Retinal pigment epithelial cell (primary cell): Measurements from ENCODE around the gene MAP3K6.

ENCODE experiments used
- DNase-seq: peaks from one replicate; pipeline ENCODE4 v3.0.0-alpha.2; 2010; ENCODE audit warnings: low read depth
- H3K4me3 ChIP-seq: 2 replicates; pipeline ENCODE4 v1.5.1; 2011; ENCODE audit warnings: mild to moderate bottlenecking, low read length, control low read depth, moderate library complexity
- TF ChIP-seq, protein P1 (sequence below): conservative IDR thresholded peaks from 2 replicates; pipeline ENCODE4 v1.5.1; 2011; ENCODE audit warnings: low read depth, low read length, control low read depth, inconsistent platforms

The MAP3K6 gene

GRCh38 chr1:27368869-27369582 is 2.3 kb upstream of the MAP3K6 start:
- no peak overlapping the region for H3K4me3 ChIP-seq
- DNase-seq = no peak
- TF ChIP-seq, protein P1, sequence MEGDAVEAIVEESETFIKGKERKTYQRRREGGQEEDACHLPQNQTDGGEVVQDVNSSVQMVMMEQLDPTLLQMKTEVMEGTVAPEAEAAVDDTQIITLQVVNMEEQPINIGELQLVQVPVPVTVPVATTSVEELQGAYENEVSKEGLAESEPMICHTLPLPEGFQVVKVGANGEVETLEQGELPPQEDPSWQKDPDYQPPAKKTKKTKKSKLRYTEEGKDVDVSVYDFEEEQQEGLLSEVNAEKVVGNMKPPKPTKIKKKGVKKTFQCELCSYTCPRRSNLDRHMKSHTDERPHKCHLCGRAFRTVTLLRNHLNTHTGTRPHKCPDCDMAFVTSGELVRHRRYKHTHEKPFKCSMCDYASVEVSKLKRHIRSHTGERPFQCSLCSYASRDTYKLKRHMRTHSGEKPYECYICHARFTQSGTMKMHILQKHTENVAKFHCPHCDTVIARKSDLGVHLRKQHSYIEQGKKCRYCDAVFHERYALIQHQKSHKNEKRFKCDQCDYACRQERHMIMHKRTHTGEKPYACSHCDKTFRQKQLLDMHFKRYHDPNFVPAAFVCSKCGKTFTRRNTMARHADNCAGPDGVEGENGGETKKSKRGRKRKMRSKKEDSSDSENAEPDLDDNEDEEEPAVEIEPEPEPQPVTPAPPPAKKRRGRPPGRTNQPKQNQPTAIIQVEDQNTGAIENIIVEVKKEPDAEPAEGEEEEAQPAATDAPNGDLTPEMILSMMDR = peak; percentile 47

DNA sequence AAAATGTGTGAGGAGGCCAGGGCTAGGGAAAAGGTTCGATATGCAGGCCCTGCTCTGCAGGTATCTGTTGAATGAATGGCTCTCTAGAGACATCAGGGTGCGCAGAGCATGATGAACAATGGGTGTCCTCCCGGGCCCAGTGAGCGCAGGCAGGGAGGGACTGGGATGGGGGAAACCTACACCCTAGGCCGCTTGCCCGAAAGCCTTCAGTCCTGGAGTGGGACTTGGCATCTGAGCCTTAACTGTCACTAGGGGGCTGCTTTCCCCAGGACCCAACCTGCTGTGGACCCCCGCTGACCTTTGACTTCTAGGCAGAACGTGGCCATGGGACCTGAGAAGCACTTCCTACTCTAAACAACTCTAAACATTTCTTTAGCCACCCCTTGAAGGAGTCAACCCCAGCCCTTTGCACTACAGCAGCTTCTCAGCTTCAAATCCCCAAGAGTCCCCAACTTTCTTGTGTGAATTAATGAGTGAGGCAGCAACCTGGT is 444 bp upstream of the MAP3K6 start:
- peak overlapping the region; percentile 58 for H3K4me3 ChIP-seq
- no peak for DNase-seq
- TF ChIP-seq, protein P1 = no peak

GRCh38 chr1:27366113-27366410 is 699 bp downstream of the MAP3K6 start:
- H3K4me3 ChIP-seq = peak overlapping the region; percentile 66
- DNase-seq = no peak
- TF ChIP-seq, protein P1 = no peak

- TF ChIP-seq, protein P1 = no peak
These were observed 1.2 kb downstream of the MAP3K6 start for GRCh38 chr1:27365372-27366112.

GRCh38 chr1:27364696-27365371 is 1.9 kb downstream of the MAP3K6 start:
- TF ChIP-seq, protein P1 = no peak
- peak overlapping the region; percentile 35 for H3K4me3 ChIP-seq
- DNase-seq = no peak

More at GRCh38 chr1:27365372-27366112, 1.2 kb downstream of the MAP3K6 start:
- H3K4me3 ChIP-seq = peak overlapping the region; percentile 66
- DNase-seq = no peak

GRCh38 chr1:27363766-27364695 is 2.7 kb downstream of the MAP3K6 start:
- TF ChIP-seq, protein P1 = no peak
- H3K4me3 ChIP-seq = no peak overlapping the region
- DNase-seq = no peak
